Mucosa of stomach (tissue), 1 donor: ENCODE data around the gene GABRE.

ENCODE experiments used
- H3K27me3 ChIP-seq: one replicate; pipeline ENCODE4 v1.7.0; 2013; ENCODE audit warnings: mild to moderate bottlenecking, low read length; ENCODE audit not compliant: control insufficient read depth, insufficient read depth
- H3K36me3 ChIP-seq: one replicate; pipeline ENCODE4 v1.7.0; 2013; ENCODE audit warnings: low read length; ENCODE audit not compliant: control insufficient read depth, insufficient read depth
- H3K4me1 ChIP-seq: one replicate; pipeline ENCODE4 v1.7.0; 2013; ENCODE audit warnings: mild to moderate bottlenecking, low read length; ENCODE audit not compliant: control insufficient read depth, insufficient read depth
- H3K4me3 ChIP-seq: one replicate; pipeline ENCODE4 v1.7.0; 2013; ENCODE audit warnings: low read length
- H3K9ac ChIP-seq: one replicate; pipeline ENCODE4 v1.7.0; 2013; ENCODE audit warnings: mild to moderate bottlenecking, low read length, moderate library complexity
- H3K9me3 ChIP-seq: one replicate; pipeline ENCODE4 v1.7.0; 2013; ENCODE audit warnings: mild to moderate bottlenecking, low read length, moderate library complexity; ENCODE audit not compliant: control insufficient read depth
- donor health status: Pancreatic carcinoma.

The GABRE gene

GRCh38 chrX:151983186-151983585 lies 8.7 kb upstream of the GABRE start:
- no peak overlapping the region for H3K9ac ChIP-seq
- no peaks in the 10 kb centered on the region for H3K27me3 ChIP-seq

GRCh38 chrX:151982222-151982621 lies 7.7 kb upstream of the GABRE start:
- H3K4me3 ChIP-seq, result no peak overlapping the region

More at GRCh38 chrX:151983186-151983585, 8.7 kb upstream of the GABRE start:
- no peaks in the 10 kb centered on the region for H3K9me3 ChIP-seq
- H3K4me3 ChIP-seq, result no peak overlapping the region
- no peaks in the 10 kb centered on the region for H3K4me1 ChIP-seq
- no peaks in the 10 kb centered on the region for H3K36me3 ChIP-seq

GRCh38 chrX:151981129-151981528 lies 6.7 kb upstream of the GABRE start:
- Histone ChIP-seq H3K9ac (no peak overlapping the region), H3K4me1 (no peaks in the 10 kb centered on the region), H3K4me3 (no peak overlapping the region), H3K36me3 (no peaks in the 10 kb centered on the region), H3K27me3 (no peaks in the 10 kb centered on the region), H3K9me3 (no peaks in the 10 kb centered on the region)

More at GRCh38 chrX:151982222-151982621, 7.7 kb upstream of the GABRE start:
- H3K9ac ChIP-seq, result no peak overlapping the region
- no peaks in the 10 kb centered on the region for H3K36me3 ChIP-seq
- no peaks in the 10 kb centered on the region for H3K27me3 ChIP-seq
- H3K9me3 ChIP-seq, result no peaks in the 10 kb centered on the region
- no peaks in the 10 kb centered on the region for H3K4me1 ChIP-seq

GRCh38 chrX:151977923-151978322 lies 3.4 kb upstream of the GABRE start:
- Histone ChIP-seq H3K27me3 (peaks cover 3% of the 10 kb centered on the region), H3K9me3 (no peaks in the 10 kb centered on the region), H3K4me1 (no peaks in the 10 kb centered on the region), H3K9ac (no peak overlapping the region), H3K4me3 (no peak overlapping the region), H3K36me3 (no peaks in the 10 kb centered on the region)

- Histone ChIP-seq H3K9ac (no peak overlapping the region), H3K36me3 (no peaks in the 10 kb centered on the region), H3K27me3 (peaks cover 3% of the 10 kb centered on the region), H3K4me3 (no peak overlapping the region), H3K4me1 (no peaks in the 10 kb centered on the region), H3K9me3 (no peaks in the 10 kb centered on the region)
These were observed 2.5 kb upstream of the GABRE start for GRCh38 chrX:151977009-151977408.

GRCh38 chrX:151975736-151976275 lies 1.3 kb upstream of the GABRE start:
- no peak overlapping the region for H3K9ac ChIP-seq
- no peak overlapping the region for H3K4me3 ChIP-seq
- H3K36me3 ChIP-seq, result no peaks in the 10 kb centered on the region
- H3K9me3 ChIP-seq, result no peaks in the 10 kb centered on the region
- H3K4me1 ChIP-seq, result no peaks in the 10 kb centered on the region
- peaks cover 3% of the 10 kb centered on the region for H3K27me3 ChIP-seq

GRCh38 chrX:151975228-151975593 lies 735 bp upstream of the GABRE start:
- Histone ChIP-seq H3K4me1 (no peaks in the 10 kb centered on the region), H3K27me3 (peaks cover 3% of the 10 kb centered on the region), H3K9ac (no peak overlapping the region), H3K9me3 (no peaks in the 10 kb centered on the region), H3K4me3 (no peak overlapping the region), H3K36me3 (no peaks in the 10 kb centered on the region)

- Histone ChIP-seq H3K9me3 (no peaks in the 10 kb centered on the region), H3K4me3 (no peak overlapping the region), H3K4me1 (no peaks in the 10 kb centered on the region), H3K36me3 (no peaks in the 10 kb centered on the region), H3K27me3 (peaks cover 3% of the 10 kb centered on the region), H3K9ac (no peak overlapping the region)
These were observed 583 bp downstream of the GABRE start for GRCh38 chrX:151973851-151974335.

GRCh38 chrX:151973060-151973661 lies 1.3 kb downstream of the GABRE start:
- Histone ChIP-seq H3K4me3 (no peak overlapping the region), H3K4me1 (no peaks in the 10 kb centered on the region), H3K9me3 (no peaks in the 10 kb centered on the region), H3K9ac (no peak overlapping the region), H3K27me3 (peaks cover 3% of the 10 kb centered on the region), H3K36me3 (no peaks in the 10 kb centered on the region)

- no peak overlapping the region for H3K4me3 ChIP-seq
- no peaks in the 10 kb centered on the region for H3K9me3 ChIP-seq
- H3K9ac ChIP-seq, result no peak overlapping the region
- H3K27me3 ChIP-seq, result peaks cover 3% of the 10 kb centered on the region
- no peaks in the 10 kb centered on the region for H3K4me1 ChIP-seq
- H3K36me3 ChIP-seq, result no peaks in the 10 kb centered on the region
These were observed 3.8 kb downstream of the GABRE start for GRCh38 chrX:151970661-151971060.

- Histone ChIP-seq H3K9ac (no peak overlapping the region), H3K9me3 (no peaks in the 10 kb centered on the region), H3K27me3 (peaks cover under 1% of the 10 kb centered on the region), H3K36me3 (no peaks in the 10 kb centered on the region), H3K4me1 (no peaks in the 10 kb centered on the region), H3K4me3 (no peak overlapping the region)
These were observed 4.4 kb downstream of the GABRE start for GRCh38 chrX:151970027-151970426.

- H3K9me3 ChIP-seq, result no peaks in the 10 kb centered on the region
- H3K27me3 ChIP-seq, result no peaks in the 10 kb centered on the region
- H3K9ac ChIP-seq, result no peak overlapping the region
- H3K36me3 ChIP-seq, result no peaks in the 10 kb centered on the region
- no peak overlapping the region for H3K4me3 ChIP-seq
- no peaks in the 10 kb centered on the region for H3K4me1 ChIP-seq
These were observed 8.2 kb downstream of the GABRE start for GRCh38 chrX:151966236-151966635.
